EL (cell line): ENCODE data around the gene DKK3.

Experiments
- DNase-seq: peaks from one replicate; pipeline ENCODE4 v3.0.0-alpha.2; 2016

DKK3 gene

DNA sequence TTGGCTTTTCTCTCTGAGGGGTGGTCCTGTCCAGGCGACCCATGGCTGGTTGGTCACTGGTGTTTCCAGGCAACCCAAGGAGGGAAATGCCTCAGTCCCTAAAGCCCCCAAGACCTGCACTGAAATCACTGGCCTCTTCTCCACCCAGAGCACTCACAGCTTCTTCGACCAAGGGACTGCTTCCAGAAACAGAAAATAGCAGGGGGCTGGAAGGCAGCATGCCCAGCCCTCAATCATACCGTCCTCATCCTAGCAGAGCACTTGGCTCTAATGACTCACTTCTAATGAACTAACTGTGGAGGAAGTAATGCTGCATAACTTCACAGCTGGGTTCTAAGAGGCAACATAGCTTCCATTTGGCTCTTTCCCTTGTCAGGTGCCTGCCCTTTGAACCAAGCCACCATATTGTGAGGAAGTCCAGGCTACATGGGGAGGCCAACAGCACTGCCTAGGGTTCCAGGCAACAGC, 27.6 kb downstream of the DKK3 start:
- peak; percentile 57 for DNase-seq

GRCh38 chr11:11980200-11980599, 28.2 kb downstream of the DKK3 start:
- DNase-seq = no peak

GRCh38 chr11:11979488-11980117, 28.8 kb downstream of the DKK3 start:
- peak; percentile 79 for DNase-seq

DNA sequence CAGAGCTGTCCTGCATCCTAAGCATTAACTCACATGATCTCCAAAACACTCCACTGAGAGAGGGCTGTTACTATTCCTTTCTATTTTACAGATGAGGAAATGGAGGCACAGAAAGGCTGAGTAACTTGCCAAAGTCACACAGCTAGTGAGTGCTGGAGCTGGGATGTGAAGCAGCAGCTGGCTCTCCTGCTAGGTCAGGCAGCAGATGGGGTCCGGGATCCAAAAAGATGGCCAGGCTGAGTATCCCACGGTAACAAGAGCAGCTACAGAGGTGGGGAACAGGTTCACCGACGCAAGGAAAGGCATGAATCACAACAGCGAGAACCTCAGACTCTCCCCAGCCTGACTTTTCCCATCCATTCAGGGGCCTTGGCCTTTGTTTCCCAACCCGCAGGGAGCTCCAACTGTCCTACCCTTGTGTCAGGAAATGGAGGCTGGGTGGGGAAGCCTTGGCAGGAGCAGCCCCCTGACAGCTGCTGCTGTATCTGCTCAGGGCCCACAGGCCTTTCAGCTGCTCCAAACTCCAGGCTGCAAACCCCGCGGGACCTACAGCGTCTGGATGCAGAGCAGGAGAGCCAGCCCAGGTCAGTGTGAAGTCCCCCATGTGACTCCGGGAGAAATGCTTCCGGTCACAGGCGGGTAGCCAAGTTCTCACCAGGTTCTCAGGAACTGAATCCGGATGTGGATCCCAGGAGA, 29.5 kb downstream of the DKK3 start:
- DNase-seq = peak; percentile 82

DNA sequence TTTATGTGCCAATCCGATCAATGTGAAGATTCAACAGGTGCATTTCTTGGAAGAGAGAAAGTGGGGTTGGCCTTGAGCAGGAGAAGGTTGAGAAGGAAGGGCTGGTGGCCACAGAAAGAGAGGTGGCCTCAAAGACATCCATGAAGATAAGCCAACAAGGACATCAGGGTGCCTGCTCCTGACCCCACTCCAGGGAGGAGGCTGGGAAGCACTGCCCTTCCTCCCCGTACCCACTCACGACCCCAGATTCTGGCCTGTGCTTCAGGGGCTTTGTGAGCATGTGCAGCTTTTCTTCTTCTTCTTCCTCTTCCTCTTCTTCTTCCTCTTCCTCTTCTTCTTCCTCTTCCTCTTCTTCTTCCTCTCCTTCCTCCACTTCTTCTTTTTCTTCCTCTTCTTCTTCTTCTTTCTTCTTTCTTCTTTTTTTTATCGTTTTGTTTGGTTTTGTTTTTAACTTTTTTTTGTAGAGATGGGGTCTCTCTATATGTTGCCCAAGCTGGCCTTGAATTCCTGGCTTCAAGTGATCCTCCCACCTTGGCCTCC, 30.3 kb downstream of the DKK3 start:
- DNase-seq = no peak

- peak; percentile 97 for DNase-seq
Observed at GRCh38 chr11:11977206-11977938, 31.1 kb downstream of the DKK3 start.

- DNase-seq = no peak
Observed at GRCh38 chr11:11976481-11977127, 31.8 kb downstream of the DKK3 start.

DNA sequence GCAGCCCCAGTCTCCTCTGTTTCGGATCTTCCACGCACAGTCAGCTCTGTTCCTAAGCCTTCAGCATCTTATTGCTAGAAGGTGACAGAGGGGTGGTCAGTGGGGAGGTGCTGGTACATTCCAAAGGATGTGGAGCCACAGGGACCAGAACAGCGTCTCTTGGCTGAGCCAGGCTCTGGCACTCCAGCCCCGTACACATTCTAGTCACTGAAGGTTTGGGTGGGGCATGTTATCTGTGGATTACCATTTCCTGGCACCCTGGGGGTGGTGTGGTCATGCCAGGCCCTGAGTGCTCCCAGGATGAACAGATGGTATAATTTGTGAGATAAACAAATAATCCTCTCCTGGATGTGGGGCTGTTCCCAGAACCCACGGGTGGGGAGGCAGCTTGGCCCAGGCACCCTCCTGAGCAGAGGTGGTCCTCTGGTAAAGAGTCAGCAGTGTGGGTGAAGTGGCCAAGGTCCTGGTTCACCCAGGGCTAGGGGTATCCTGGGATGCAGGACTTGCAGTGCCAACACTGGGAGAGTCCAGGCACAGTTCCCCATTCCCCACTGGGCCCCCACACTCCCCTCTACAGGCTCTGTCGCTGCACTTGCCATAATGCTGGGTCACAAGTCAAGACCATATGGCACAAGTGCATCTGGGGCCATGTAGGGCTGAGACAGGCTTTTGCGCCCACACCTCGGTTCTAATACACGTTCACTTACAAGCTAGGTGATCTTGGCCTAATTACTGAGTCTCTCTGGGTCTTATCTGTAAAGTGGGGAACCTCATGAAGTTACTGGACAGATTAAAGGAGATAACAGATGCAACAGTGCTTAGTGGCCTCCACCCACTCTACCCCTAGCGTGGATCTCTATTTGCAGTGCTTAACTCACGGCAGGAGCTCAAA, 33.0 kb downstream of the DKK3 start:
- DNase-seq = no peak

DNA sequence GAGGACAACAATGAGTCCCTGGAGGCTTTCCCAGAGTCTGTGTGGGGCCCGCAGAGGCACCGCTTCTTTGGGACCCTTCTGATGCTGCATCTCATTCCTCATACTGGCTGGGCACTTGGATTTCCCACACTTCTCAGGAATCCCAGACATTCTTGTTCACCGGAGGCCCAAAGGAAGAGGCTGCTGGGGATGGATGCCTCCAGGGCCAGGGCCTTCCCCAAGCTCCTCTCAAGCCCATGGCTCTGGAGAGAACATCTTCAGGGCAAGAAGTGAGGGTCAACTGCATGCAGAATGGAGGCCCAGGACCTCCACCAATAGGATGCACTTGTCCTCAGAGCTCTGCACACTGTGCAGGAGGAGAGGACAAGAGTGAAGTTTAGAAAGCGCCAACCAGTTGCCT, 34.6 kb downstream of the DKK3 start:
- no peak for DNase-seq

DNA sequence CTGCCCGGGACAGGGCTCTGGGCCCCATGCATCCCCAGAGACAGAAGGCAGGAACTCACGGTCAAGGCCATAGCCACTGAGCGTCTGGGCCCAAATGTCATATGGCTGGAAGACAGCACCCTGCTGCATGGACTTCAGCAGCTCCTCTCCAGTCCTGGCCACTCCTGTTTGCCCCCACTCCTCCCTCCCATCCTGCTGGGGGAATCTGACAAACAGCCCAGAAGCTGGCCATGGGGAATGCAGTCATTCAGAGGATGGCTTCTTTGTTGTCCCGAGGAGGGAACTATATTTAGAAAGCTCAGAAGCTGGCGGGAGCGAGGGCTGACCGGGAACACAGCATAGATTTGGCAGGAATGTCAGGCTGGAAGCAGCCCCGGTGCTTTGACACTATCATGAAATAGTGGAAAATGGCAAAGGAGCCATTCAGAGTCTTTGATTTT, 35.0 kb downstream of the DKK3 start:
- peak; percentile 49 for DNase-seq

- no peak for DNase-seq
Observed at GRCh38 chr11:11972730-11973341, 35.6 kb downstream of the DKK3 start.

- no peak for DNase-seq
Observed at GRCh38 chr11:11971906-11972547, 36.4 kb downstream of the DKK3 start.

DNA sequence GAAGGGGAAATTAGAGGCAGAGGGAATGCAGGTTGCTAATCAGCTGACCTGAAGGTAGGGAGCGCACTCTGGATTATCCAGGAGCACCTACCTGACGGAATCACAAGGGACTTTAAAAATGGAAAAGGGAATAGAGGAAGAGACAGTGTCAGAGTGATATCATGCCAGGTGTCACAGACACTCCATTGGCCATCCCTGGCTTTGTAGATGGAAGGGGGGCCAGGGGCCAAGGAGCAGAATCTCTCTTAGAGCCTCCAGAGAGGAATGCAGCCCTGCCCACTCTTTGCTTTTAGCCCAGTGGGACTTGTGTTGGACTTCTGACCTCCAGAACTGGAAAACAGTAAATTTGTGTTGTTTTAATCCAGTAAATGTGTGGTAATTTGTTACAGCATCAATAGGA, 37.9 kb downstream of the DKK3 start:
- no peak for DNase-seq

GRCh38 chr11:11969380-11970215, 38.8 kb downstream of the DKK3 start:
- no peak for DNase-seq

DNA sequence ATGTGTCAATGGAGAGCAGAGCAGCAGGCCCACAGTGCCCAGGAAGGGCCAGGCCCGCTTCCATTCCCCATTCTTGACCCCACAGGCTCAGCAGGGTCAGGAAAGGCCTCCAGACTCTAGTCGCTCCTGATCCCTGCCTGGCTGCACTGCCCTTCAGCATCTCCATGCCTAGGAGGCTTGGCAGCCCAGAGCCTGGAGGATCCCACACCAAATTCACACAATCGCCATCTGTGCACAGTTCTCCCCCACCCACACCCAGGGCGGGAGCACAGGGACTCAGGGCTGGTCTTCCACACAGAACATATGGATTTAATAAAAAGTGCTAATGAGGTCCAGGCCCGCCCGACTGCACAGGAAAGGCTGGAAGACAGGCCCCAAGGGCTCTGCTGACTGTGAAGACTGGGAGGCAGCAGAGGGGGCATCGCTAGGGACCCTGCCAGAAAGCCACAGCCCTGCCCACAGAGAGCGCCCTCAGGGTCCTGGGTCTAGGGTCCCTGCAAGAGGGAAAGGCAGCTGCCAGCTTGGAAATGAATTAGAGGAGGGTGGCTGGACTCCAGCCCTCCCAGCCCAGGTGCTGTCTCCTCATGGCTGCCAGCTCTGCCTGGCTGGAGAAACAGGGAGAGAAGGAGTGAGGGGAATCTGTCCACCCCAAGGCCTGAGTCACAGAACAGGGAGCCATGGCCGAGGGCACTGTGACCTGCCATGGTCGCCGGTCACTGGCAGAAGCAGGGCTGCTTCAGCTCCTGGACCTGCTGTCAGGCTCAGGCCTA, 39.7 kb downstream of the DKK3 start:
- peak; percentile 60 for DNase-seq

- no peak for DNase-seq
Observed at GRCh38 chr11:11967669-11968510, 40.5 kb downstream of the DKK3 start.

GRCh38 chr11:11966826-11967668, 41.4 kb downstream of the DKK3 start:
- DNase-seq = peak; percentile 64
